IMR-90 (cell line): ENCODE results near the gene CMTR1. TPM values are rescaled to one million over a fixed set of nuclear protein-coding genes. Genes with fewer than 3 reads are reported as not detected.

ENCODE experiments used
- ATAC-seq: fragments of 200-7000 bp; cut with Tn5 transposase; 2 replicates; pipeline ENCODE4 v1.9.1; 2020; ENCODE audit warnings: low read depth, mild to moderate bottlenecking, moderate library complexity
- BruUV-seq: library from RNA; stranded (reverse); fragments of 400-500 nt; replicated peaks from 2 replicates; lab custom pipeline; 2021; lab: Mats Ljungman, UMichigan
- CTCF ChIA-PET: fragments of 300-600 bp; formaldehyde crosslinking; extraction: SDS; loops from one replicate; lab custom pipeline; 2021; ENCODE audit warnings: antibody characterized with exemption; lab: Yijun Ruan, JAX
- POLR2A ChIA-PET: fragments of 300-600 bp; sonication (Branson Sonifier 250); formaldehyde crosslinking; loops from one replicate; lab custom pipeline; 2022; ENCODE audit warnings: antibody characterized with exemption; ENCODE audit not compliant: unreplicated experiment; lab: Charles Lee
- DNase-seq: peaks from one replicate; pipeline ENCODE4 v3.0.0; 2013
- H2AFZ ChIP-seq: replicated peaks from 2 replicates; pipeline ENCODE3; 2013; ENCODE audit warnings: low read length, mild to moderate bottlenecking; ENCODE audit not compliant: poor library complexity
- H2AK5ac ChIP-seq: 2 replicates; pipeline ENCODE4 v1.6.1; 2013; ENCODE audit warnings: low read depth, low read length, inconsistent platforms
- H2AK9ac ChIP-seq: replicated peaks from 2 replicates; pipeline ENCODE3; 2013; ENCODE audit warnings: mild to moderate bottlenecking, low read depth, low read length, moderate library complexity; ENCODE audit not compliant: poor library complexity
- H2BK120ac ChIP-seq: 2 replicates; pipeline ENCODE4 v1.6.1; 2013; ENCODE audit warnings: low read depth, low read length, inconsistent platforms
- H2BK15ac ChIP-seq: 3 replicates; pipeline ENCODE4 v1.6.1; 2013; ENCODE audit warnings: low read depth, low read length, inconsistent platforms
- H2BK20ac ChIP-seq: 2 replicates; pipeline ENCODE4 v1.6.1; 2013; ENCODE audit warnings: low read depth, mild to moderate bottlenecking, inconsistent platforms, low read length, moderate library complexity
- H2BK5ac ChIP-seq: 2 replicates; pipeline ENCODE4 v1.6.1; 2013; ENCODE audit warnings: mild to moderate bottlenecking, low read depth, low read length, inconsistent platforms; ENCODE audit not compliant: poor library complexity, severe bottlenecking
- H3K14ac ChIP-seq: replicated peaks from 2 replicates; pipeline ENCODE4 v1.6.1; 2013; ENCODE audit warnings: low read depth, low read length, inconsistent platforms
- H3K18ac ChIP-seq: 2 replicates; pipeline ENCODE4 v1.6.1; 2013; ENCODE audit warnings: low read depth, low read length, control low read depth
- H3K23ac ChIP-seq: 2 replicates; pipeline ENCODE4 v1.6.1; 2013; ENCODE audit warnings: low read depth, low read length, inconsistent platforms
- H3K27ac ChIP-seq: 2 replicates; pipeline ENCODE4 v1.5.1; 2013; ENCODE audit warnings: mild to moderate bottlenecking, control low read depth, low read length; ENCODE audit not compliant: insufficient read depth
- H3K27me3 ChIP-seq: 2 replicates; pipeline ENCODE4 v1.6.1; 2013; ENCODE audit warnings: low read length; ENCODE audit not compliant: control insufficient read depth, insufficient read depth
- H3K36me3 ChIP-seq: 2 replicates; pipeline ENCODE4 v1.6.1; 2013; ENCODE audit warnings: low read length, mixed read lengths; ENCODE audit not compliant: control insufficient read depth, insufficient read depth
- H3K4ac ChIP-seq: 2 replicates; pipeline ENCODE4 v1.6.1; 2013; ENCODE audit warnings: low read depth, low read length, inconsistent platforms
- H3K4me1 ChIP-seq: 2 replicates; pipeline ENCODE4 v1.6.1; 2013; ENCODE audit warnings: low read length, mixed read lengths; ENCODE audit not compliant: control insufficient read depth, insufficient read depth
- H3K4me2 ChIP-seq: 2 replicates; pipeline ENCODE4 v1.6.1; 2013; ENCODE audit warnings: low read depth, mild to moderate bottlenecking, control low read depth, low read length, moderate library complexity
- H3K4me3 ChIP-seq: 2 replicates; pipeline ENCODE4 v1.5.1; 2013; ENCODE audit warnings: low read depth, mild to moderate bottlenecking, control low read depth, low read length, moderate library complexity; ENCODE audit not compliant: insufficient read depth
- H3K56ac ChIP-seq: 2 replicates; pipeline ENCODE4 v1.6.1; 2013; ENCODE audit warnings: low read length, inconsistent platforms; ENCODE audit not compliant: insufficient read depth; ENCODE audit errors: extremely low read depth
- H3K79me1 ChIP-seq, 2 experiments: 2 replicates each; pipeline ENCODE4 v1.6.1; 2013; ENCODE audit warnings: low read length in 2 of 2, inconsistent platforms in 1 of 2, low read depth in 1 of 2
- H3K9ac ChIP-seq: 2 replicates; pipeline ENCODE4 v1.6.1; 2013; ENCODE audit warnings: low read depth, low read length, control low read depth
- H3K9me1 ChIP-seq: 2 replicates; pipeline ENCODE4 v1.6.1; 2013; ENCODE audit warnings: low read length, inconsistent platforms; ENCODE audit not compliant: insufficient read depth
- H3K9me3 ChIP-seq: 2 replicates; pipeline ENCODE4 v1.6.1; 2013; ENCODE audit warnings: low read length; ENCODE audit not compliant: control insufficient read depth, insufficient read depth
- H4K20me1 ChIP-seq: 2 replicates; pipeline ENCODE4 v1.6.1; 2013; ENCODE audit warnings: low read length, inconsistent platforms; ENCODE audit not compliant: insufficient read depth
- H4K5ac ChIP-seq: 2 replicates; pipeline ENCODE4 v1.6.1; 2013; ENCODE audit warnings: mild to moderate bottlenecking, low read depth, low read length, control low read depth
- H4K8ac ChIP-seq, 2 experiments: 2 replicates each; pipeline ENCODE4 v1.6.1; 2013; ENCODE audit warnings: low read depth in 2 of 2, low read length in 2 of 2, control low read depth in 1 of 2, inconsistent platforms in 1 of 2
- H4K91ac ChIP-seq: 2 replicates; pipeline ENCODE4 v1.6.1; 2013; ENCODE audit warnings: low read depth, low read length, inconsistent platforms; ENCODE audit not compliant: insufficient read depth
- BHLHE40 ChIP-seq: fragments of 150-350 bp; IDR thresholded peaks from 2 replicates; pipeline ENCODE4 v1.6.1; 2016; ENCODE audit warnings: mild to moderate bottlenecking, low read depth, low read length
- CEBPB ChIP-seq: IDR thresholded peaks from 2 replicates; pipeline ENCODE4 v1.6.1; 2012; ENCODE audit warnings: low read depth, low read length, improper control_type of control experiment
- CHD1 ChIP-seq: IDR thresholded peaks from 2 replicates; pipeline ENCODE4 v1.6.1; 2012; ENCODE audit warnings: low read depth, low read length, improper control_type of control experiment
- FOS ChIP-seq: fragments of 150-350 bp; IDR thresholded peaks from 2 replicates; pipeline ENCODE4 v1.6.1; 2016; ENCODE audit warnings: low read depth, low read length
- MAFK ChIP-seq: IDR thresholded peaks from 2 replicates; pipeline ENCODE4 v1.6.1; 2012; ENCODE audit warnings: low read depth, low read length, improper control_type of control experiment
- MAZ ChIP-seq: IDR thresholded peaks from 2 replicates; pipeline ENCODE4 v1.6.1; 2012; ENCODE audit warnings: low read depth, mild to moderate bottlenecking, low read length, improper control_type of control experiment, moderate library complexity, borderline replicate concordance
- NFE2L2 ChIP-seq: fragments of 150-350 bp; IDR thresholded peaks from 2 replicates; pipeline ENCODE4 v1.6.1; 2016; ENCODE audit warnings: low read depth, mild to moderate bottlenecking, low read length
- POLR2A ChIP-seq: IDR thresholded peaks from 2 replicates; pipeline ENCODE4 v1.6.1; 2012; ENCODE audit warnings: mild to moderate bottlenecking, low read depth, low read length
- RAD21 ChIP-seq: IDR thresholded peaks from 2 replicates; pipeline ENCODE4 v1.6.1; 2012; ENCODE audit warnings: low read length, improper control_type of control experiment
- RCOR1 ChIP-seq: IDR thresholded peaks from 2 replicates; pipeline ENCODE4 v1.6.1; 2012; ENCODE audit warnings: mild to moderate bottlenecking, low read length, improper control_type of control experiment; ENCODE audit not compliant: insufficient replicate concordance
- SMC3 ChIP-seq: fragments of 150-350 bp; IDR thresholded peaks from 2 replicates; pipeline ENCODE4 v1.6.1; 2016; ENCODE audit warnings: low read depth, mild to moderate bottlenecking, antibody characterized with exemption, low read length, moderate library complexity
- WGBS, 2 experiments: methylation state at CpG; one replicate each; pipeline versions ENCODE4 v1.1.5 to v1.1.7; 2013; ENCODE audit warnings: missing lambda C conversion rate in 2 of 2; ENCODE audit not compliant: insufficient read length in 1 of 2; ENCODE audit errors: extremely low coverage in 2 of 2; 5-methylcytosine and 5-hydroxymethylcytosine counted together
- dilution Hi-C: fragments of 300-500 bp; cut with HindIII; formaldehyde crosslinking; loops from one replicate; pipeline ENCODE4 v1.14.3; 2018; ENCODE audit warnings: low sequenced_read_pairs; ENCODE audit not compliant: unreplicated experiment
- in situ Hi-C: fragments of 300-500 bp; cut with MboI; formaldehyde crosslinking; loops from 3 replicates; pipeline ENCODE4 v1.14.3; 2019; ENCODE audit warnings: low sequenced_read_pairs, inconsistent platforms, mixed read lengths
- intact Hi-C: fragments of 100-400 bp; cut with micrococcal nuclease; formaldehyde crosslinking; loops from 2 replicates; pipeline ENCODE4 v1.10.0; 2022
- polyA plus RNA-seq, 3 experiments: library from polyadenylated mRNA; depleted of rRNA; stranded (reverse); fragments of >200 nt; gene quantifications; 2 replicates each; pipeline ENCODE4 v1.2.3, GENCODE V29; 2012; ENCODE audit warnings: low replicate concordance in 1 of 3
- total RNA-seq: library from RNA; depleted of rRNA; stranded (reverse); fragments of >200 nt; gene quantifications from 2 replicates; pipeline ENCODE4 v1.2.3, GENCODE V29; 2012
- TF ChIP-seq, protein P1 (sequence below): fragments of 150-350 bp; IDR thresholded peaks from 2 replicates; pipeline ENCODE4 v1.6.1; 2017; ENCODE audit warnings: mild to moderate bottlenecking, antibody characterized with exemption, low read length, low read depth
- TF ChIP-seq, protein P2 (sequence below): conservative IDR thresholded peaks from 2 replicates; pipeline ENCODE4 v1.5.1; 2012; ENCODE audit warnings: mild to moderate bottlenecking, low read depth, low read length, improper control_type of control experiment

The CMTR1 gene
- total and polyA plus RNA-seq, 2 of the 4 experiments (the other 2 are of a cell fraction), result 22.6 to 30.1 TPM

DNA sequence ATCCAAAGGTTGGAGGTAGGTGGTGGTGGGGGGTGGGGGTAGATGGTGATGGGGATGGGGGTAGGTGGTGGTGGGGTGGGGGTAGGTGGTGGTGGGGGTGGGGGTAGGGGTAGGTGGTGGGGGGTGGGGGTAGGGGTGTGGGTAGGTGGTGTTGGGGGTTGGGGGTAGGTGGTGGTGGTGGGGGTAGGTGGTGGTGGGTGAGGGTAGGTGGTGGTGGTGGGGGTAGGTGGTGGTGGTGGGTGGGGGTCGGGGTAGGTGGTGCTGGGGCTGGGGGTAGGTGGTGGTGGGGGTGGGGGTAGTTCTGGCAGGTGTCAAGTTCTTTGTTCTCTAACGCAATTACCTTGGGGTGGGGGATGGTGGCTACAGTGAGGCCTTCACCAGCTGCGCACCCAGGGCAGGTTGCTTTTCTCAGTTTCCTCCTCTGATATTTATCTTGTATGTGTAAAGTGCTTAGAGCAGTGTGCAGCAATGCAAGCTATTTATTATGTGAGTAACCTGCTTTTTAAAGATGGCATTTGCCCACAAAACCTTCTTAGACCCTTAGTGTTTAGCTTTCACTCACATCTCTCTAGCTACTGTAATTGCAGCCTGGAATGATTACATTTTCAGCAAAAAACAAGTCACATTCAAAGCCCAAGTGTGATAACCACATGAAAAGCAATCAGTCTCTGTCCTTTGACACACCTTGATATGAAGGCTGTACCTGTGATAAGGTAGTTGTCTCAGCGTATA is 74.8 kb downstream of the CMTR1 start:
- no peak overlapping the region for H2BK5ac ChIP-seq
- no peak overlapping the region for H3K56ac ChIP-seq
- no peak overlapping the region for H4K5ac ChIP-seq
- no peak overlapping the region for H4K8ac ChIP-seq
- H2BK15ac ChIP-seq, result no peak overlapping the region
- H4K20me1 ChIP-seq, result no peaks in the 10 kb centered on the region
- DNase-seq, result no peak
- ChIA-PET CTCF (no interaction called here), POLR2A (no interaction called here)
- H3K27me3 ChIP-seq, result peaks cover 63% of the 10 kb centered on the region
- no peak overlapping the region for H2BK120ac ChIP-seq
- no peak overlapping the region for H2AFZ ChIP-seq
- H3K79me1 ChIP-seq, result no peaks in the 10 kb centered on the region
- dilution Hi-C loops, result no loop called here
- H3K23ac ChIP-seq, result no peak overlapping the region
- no peak overlapping the region for H2AK9ac ChIP-seq
- H4K91ac ChIP-seq, result no peak overlapping the region
- no peak for ATAC-seq
- no peak overlapping the region for H2AK5ac ChIP-seq
- H2BK20ac ChIP-seq, result no peak overlapping the region
- BruUV-seq, result no TSS peak
- H3K18ac ChIP-seq, result no peak overlapping the region
- no peaks in the 10 kb centered on the region for H3K9me1 ChIP-seq
- TF ChIP-seq, protein P1, sequence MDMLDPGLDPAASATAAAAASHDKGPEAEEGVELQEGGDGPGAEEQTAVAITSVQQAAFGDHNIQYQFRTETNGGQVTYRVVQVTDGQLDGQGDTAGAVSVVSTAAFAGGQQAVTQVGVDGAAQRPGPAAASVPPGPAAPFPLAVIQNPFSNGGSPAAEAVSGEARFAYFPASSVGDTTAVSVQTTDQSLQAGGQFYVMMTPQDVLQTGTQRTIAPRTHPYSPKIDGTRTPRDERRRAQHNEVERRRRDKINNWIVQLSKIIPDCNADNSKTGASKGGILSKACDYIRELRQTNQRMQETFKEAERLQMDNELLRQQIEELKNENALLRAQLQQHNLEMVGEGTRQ, result no peak
- no peak for TF ChIP-seq MAFK
- TF ChIP-seq, protein P2, sequence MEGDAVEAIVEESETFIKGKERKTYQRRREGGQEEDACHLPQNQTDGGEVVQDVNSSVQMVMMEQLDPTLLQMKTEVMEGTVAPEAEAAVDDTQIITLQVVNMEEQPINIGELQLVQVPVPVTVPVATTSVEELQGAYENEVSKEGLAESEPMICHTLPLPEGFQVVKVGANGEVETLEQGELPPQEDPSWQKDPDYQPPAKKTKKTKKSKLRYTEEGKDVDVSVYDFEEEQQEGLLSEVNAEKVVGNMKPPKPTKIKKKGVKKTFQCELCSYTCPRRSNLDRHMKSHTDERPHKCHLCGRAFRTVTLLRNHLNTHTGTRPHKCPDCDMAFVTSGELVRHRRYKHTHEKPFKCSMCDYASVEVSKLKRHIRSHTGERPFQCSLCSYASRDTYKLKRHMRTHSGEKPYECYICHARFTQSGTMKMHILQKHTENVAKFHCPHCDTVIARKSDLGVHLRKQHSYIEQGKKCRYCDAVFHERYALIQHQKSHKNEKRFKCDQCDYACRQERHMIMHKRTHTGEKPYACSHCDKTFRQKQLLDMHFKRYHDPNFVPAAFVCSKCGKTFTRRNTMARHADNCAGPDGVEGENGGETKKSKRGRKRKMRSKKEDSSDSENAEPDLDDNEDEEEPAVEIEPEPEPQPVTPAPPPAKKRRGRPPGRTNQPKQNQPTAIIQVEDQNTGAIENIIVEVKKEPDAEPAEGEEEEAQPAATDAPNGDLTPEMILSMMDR, result no peak
- no peak for TF ChIP-seq SMC3
- TF ChIP-seq FOS, result no peak
- no peak for TF ChIP-seq CHD1
- TF ChIP-seq RAD21, result no peak
- no peak for TF ChIP-seq MAZ
- no peak for TF ChIP-seq POLR2A
- TF ChIP-seq NFE2L2, result no peak
- no peak for TF ChIP-seq RCOR1
- TF ChIP-seq BHLHE40, result no peak
- TF ChIP-seq CEBPB, result no peak
- H3K27ac ChIP-seq, result no peak overlapping the region
- in situ Hi-C loops, result no loop called here
- intact Hi-C loops, result no loop called here
- no peak overlapping the region for H3K4ac ChIP-seq
- WGBS, 2 experiments, result no CpG with 5 or more reads among the region's 4 CpGs
- no peak overlapping the region for H3K4me3 ChIP-seq
- H3K4me2 ChIP-seq, result no peak overlapping the region
- H3K4me1 ChIP-seq, result no peaks in the 10 kb centered on the region
- no peak overlapping the region for H3K9ac ChIP-seq
- H3K9me3 ChIP-seq, result no peaks in the 10 kb centered on the region
- H3K14ac ChIP-seq, result no peak overlapping the region
- no peaks in the 10 kb centered on the region for H3K36me3 ChIP-seq
